GM10248 (cell line): ENCODE measurements around the gene ZNF573.
"Not testable (repeated sequence)": the region's sequence is repeated elsewhere in the genome, so short reads cannot be mapped to it uniquely, and the experiment has no call there.

Experiments used
- CTCF ChIA-PET: fragments of 300-600 bp; sonication (Branson Sonifier 250); formaldehyde crosslinking; extraction: SDS; loops from one replicate; lab custom pipeline; 2021; ENCODE audit warnings: antibody characterized with exemption; lab: Yijun Ruan, JAX
- POLR2A ChIA-PET: fragments of 350-650 bp; sonication (Branson Sonifier 250); formaldehyde crosslinking; extraction: SDS; loops from one replicate; lab custom pipeline; 2020; ENCODE audit warnings: antibody characterized with exemption; lab: Yijun Ruan, JAX
- DNase-seq: peaks from one replicate; pipeline ENCODE4 v3.0.0; 2012; ENCODE audit errors: extremely low spot score
- TF ChIP-seq, protein P1 (sequence below): IDR thresholded peaks from 2 replicates; pipeline ENCODE4 v1.5.1; 2012; ENCODE audit warnings: mild to moderate bottlenecking, low read depth; ENCODE audit errors: extremely low read depth, missing control alignments, control extremely low read depth

The ZNF573 gene

DNA sequence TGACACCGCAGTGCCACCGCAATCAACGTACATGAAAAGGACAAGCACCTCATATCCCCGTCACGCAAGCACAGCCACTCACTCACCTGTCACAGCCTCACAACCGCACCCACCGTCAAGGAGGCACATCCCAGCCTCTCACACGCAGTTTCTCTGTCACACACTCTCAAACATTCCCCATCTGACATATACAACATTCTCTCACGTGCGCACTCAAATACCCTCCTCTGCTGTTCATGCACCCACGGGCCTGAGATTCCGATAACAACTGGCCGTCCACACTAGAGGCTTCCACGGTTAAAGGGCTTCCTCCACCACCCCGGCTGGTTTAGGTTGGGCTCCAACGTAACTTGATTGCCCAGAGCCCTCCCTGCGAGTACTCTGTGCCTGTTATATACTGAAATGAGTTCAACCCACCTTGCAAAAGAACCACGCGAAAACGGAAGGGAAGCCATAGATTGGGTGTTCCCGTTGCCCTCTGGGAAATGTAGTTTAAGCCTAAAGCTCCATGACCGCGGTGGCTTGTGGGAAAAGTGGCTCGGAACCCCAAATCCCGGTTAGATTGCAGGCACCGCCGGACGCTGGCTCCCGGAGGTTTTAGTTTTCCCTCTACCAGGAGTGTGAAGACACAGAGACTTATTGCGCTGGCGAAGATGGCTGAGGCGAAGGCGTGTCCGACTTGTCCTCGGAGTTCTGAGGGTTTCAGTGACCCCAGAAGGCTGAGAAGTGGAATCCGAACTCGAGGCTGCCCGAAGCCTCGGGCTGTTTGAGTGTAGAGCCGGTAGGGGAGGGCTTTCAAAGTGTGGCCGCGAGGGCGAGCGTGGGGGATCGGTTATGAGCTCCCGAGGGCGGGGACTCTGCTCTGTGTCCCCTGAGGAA lies at the start of gene ZNF573:
TSS of gene ZNF573 (minus strand) at position 460 of the 879 bp plus-strand sequence. CDS start 5,857 bp downstream, outside the sequence.
- TF ChIP-seq, protein P1, sequence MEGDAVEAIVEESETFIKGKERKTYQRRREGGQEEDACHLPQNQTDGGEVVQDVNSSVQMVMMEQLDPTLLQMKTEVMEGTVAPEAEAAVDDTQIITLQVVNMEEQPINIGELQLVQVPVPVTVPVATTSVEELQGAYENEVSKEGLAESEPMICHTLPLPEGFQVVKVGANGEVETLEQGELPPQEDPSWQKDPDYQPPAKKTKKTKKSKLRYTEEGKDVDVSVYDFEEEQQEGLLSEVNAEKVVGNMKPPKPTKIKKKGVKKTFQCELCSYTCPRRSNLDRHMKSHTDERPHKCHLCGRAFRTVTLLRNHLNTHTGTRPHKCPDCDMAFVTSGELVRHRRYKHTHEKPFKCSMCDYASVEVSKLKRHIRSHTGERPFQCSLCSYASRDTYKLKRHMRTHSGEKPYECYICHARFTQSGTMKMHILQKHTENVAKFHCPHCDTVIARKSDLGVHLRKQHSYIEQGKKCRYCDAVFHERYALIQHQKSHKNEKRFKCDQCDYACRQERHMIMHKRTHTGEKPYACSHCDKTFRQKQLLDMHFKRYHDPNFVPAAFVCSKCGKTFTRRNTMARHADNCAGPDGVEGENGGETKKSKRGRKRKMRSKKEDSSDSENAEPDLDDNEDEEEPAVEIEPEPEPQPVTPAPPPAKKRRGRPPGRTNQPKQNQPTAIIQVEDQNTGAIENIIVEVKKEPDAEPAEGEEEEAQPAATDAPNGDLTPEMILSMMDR: no peak
- CTCF ChIA-PET: interaction anchor here (0.6 to 0.9 kb wide), 2 partner anchors 60 to 184 kb away, joined by 3 read pairs; partner anchors contain the start of genes ZNF540, ZNF571 and ZNF607
- POLR2A ChIA-PET: interaction anchor here (0.6 to 0.9 kb wide), 3 partner anchors 12 to 409 kb away, joined by 3 to 6 read pairs (median 3); partner anchors contain the start of gene ZNF527
- DNase-seq: peak; percentile 89

DNA sequence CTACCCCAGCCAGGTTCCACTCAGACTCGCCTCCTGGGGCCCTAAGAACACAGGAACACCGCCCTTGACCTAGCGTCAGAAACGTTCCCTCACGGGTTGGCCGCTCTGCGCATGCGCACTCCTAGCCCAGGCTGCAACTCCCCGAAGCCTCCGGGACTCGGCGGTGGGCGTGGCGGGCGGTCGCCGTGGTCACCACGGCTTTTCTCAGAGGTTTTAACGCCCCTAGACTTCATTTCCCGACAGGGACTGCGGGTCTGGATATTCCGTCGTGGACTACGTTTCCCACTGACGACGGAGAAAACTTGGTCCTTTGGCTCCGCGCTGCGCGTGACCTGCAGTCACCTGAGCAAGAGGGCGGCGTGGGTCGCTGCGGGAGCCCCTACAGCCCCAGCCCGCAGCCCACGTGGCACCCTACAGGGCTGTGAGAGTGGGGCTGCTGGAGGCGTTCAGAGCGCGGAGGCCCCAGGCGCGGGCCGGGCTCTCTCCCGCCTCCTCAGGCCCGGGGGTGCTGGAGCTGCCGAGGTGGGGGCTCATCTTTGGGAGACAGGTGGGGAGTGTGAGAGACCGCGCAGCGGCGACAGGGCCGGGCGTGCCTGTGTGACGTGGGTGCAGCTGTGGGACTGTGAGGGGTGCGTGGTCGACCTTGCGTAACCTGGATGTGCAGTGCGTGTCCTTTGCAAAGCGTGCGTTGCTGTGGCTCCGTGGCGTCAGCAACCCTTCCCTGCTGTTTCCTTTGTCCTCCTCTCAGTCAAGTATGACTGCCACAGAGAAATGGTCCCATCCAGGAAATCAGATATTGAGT lies 38.0 kb upstream of the ZNF573 start:
- peak; percentile 17 for DNase-seq
- POLR2A ChIA-PET: no interaction called here
- TF ChIP-seq, protein P1: no peak
- CTCF ChIA-PET: no interaction called here

DNA sequence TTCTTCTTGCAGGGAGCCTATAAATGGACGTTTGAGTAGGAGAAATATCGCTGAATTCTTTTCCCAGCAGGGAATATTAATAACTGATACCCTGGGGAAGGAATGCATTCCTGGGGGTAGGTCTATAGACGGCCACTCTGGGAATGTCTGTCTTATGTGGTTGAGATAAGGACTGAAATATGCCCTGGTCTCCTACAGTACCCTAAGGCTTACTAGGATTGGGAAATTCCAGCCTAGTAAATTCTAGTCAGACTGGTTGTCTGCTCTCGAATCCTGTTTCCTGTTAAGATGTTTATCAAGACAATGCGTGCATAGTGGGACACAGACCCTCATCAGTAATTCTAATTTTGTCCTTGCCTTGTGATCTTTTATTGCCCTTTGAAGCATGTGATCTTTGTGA lies 36.2 kb upstream of the ZNF573 start:
- POLR2A ChIA-PET, CTCF ChIA-PET, DNase-seq: not testable (repeated sequence)

DNA sequence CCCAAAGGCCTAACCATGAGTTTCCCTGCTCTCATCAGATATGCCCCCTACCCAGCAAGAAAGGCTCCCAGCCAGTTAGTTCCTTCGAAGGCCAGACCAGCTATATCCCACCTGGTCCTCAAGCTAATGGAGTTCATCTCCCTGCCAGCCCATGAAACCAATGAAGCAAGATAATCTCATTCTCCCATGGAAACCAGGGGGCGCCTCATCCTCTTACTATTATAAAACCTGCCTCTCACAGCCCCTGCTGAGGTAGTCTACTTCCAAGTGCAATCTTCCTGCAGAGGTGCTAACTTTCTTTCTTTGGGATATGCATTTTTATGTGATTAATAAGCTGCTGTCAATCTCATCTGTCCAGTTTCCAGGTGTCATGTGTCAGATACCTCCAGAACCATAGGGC lies 34.0 kb upstream of the ZNF573 start:
- TF ChIP-seq, protein P1: no peak
- DNase-seq: no peak
- ChIA-PET CTCF (interaction anchor here (1.0 kb wide), 1 partner anchor 14 kb away, joined by 3 read pairs; no protein-coding TSS in a partner anchor), POLR2A (no interaction called here)

DNA sequence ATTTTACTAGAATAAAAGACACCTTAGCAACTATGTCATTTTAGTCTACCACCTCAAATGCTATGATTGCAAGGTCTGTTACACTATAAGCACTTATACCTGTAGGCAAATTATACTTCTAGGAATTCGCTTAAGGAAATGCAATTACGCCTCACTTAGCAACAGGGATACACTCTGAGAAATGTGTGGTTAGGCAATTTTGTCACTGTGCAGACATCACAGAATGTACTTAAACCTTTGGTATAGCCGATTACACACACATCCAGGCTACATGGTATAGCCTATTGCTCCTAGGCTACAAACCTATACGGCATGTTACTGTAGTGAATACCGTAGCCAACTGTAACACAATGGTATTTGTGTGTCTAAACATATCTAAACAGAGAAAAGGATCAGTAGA lies 30.0 kb upstream of the ZNF573 start:
- no peak for DNase-seq
- POLR2A ChIA-PET: no interaction called here
- TF ChIP-seq, protein P1: no peak
- CTCF ChIA-PET: no interaction called here

DNA sequence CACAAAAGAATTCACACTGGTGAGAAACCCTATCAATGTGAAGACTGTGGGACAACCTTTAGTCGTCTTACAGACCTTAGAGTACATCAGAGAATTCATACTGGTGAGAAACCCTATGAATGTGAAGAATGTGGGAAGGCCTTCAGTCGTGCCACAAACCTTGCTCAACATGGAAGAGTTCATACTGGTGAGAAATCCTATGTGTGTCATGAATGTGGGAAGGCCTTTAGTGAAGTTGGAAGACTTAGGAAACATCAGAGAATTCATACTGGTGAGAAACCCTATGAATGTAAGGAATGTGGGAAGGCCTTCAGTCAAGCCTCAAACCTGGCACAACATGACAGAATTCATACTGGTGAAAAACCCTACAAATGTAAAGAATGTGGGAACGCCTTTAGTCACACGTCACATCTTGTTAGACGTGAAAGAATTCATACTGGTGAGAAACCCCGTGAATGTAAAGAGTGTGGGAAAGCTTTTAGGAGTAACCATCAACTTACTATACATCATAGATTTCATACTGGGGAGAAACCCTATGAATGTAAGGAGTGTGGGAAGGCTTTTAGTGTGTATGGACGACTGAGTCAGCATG lies 24.0 kb upstream of the ZNF573 start:
- ChIA-PET POLR2A (no interaction called here), CTCF (no interaction called here)
- TF ChIP-seq, protein P1: no peak
- no peak for DNase-seq
